Anterior cingulate cortex (tissue), 58 donors: ENCODE results near the gene AVP.
"Not testable (repeated sequence)": the region's sequence is repeated elsewhere in the genome, so short reads cannot be mapped to it uniquely, and the experiment has no call there.

ENCODE experiments used
- DNase-seq, 58 donors: peaks; one replicate each; lab custom pipeline; 2025; lab: John Stamatoyannopoulos, UW

Gene AVP

DNA sequence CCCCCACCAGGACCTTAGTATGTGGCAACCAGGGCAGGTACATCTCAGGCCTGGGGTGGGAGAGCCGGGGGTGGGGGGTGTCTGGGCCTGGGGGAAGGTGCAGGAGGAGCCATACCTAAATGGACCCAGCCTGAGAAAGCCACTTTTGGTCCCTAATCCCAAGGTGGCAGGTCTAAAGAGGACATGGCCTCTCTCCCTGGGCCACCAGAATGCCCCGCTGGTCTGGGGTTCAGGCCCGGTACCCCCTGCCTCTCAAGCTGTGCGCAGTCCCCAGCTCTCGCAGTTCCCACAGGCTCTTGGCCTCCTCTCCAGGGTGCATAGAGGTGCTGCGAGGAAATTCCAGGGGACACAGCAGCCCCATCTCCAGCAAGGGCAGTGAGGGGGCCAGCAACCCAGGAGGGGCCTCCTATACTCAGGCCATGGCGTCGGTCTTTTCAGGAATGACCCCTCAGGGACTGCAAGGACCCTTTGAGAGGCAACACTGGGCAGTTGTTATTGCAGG, 1.1 kb upstream of the AVP start:
- no peak for DNase-seq

- DNase-seq: no peak
Measured at GRCh38 chr20:3084986-3085360, 449 bp upstream of the AVP start.

- DNase-seq: no peak
Measured at GRCh38 chr20:3082955-3083952, 1.3 kb downstream of the AVP start.

DNA sequence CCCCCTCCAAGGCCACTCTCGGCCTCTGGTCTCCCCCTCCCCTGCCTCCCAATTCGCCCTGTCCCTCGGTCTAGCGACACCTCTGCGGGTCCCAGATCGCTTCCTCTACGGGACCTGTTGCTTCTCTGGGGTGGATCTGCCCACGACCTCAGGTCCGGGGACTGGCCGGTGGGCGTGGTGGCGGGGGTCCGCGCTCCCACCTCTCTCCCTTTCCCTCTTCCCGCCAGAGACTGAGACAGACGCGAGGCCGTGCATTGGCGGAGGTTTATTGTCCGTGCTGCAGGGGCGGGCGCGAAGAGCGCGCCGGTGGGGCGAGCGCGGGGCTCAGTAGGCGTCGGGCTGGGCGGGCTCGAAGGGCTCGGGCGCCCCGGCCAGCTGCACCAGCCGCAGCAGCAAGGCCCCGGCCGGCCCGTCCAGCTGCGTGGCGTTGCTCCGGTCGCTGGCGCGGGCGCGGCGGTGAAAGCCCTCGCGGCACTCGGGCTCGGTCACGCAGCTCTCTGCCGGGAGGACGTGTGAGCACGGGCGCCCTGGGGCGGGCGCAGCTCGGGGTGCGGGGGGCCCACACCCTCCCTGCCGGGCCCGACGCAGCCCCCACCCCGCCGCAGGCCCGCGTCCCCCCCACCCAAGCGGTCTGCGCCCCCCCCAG, 2.1 kb downstream of the AVP start:
- DNase-seq: no peak

DNA sequence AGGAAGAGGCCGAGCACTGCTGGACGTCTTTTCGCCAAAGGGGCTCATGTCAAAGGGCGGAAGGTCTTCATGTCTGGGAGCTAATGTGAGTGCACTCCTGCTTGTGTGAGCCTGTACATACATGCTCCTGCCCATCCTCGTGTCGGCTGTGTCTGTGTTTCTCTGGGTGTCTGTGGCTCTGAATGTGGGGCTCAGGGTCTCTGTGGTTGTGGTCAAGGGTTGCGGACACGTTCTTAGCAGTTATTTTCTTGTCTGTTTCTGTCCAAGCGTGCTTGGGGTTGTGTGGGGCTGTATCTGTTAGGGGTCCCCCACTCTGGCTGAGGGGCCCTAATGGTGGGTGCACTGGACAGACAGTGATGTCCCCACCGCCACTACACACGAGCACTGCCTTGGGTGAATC, 2.9 kb downstream of the AVP start:
- no peak for DNase-seq

DNA sequence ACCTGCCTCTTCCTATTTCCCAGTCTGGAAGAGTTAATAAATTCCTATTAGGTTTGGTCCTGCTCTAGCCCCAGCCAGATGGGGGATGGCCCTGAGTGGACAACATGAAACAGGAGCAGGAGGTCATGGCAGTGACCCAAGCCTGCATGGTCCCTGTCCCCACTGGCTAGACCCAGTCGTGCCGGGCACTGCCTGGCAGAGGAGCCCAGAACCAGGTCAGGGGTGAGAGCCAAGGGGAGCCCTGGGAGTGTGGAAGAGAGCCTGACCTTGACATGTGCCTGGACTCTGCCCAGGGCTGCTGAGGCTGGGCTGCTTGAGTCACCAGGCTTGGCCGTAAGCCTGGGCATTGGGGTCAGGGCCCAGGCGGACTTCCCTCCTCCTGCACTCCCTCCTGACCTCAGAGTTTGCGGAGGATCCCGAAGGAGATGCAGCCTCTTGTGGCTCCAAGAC, 3.6 kb downstream of the AVP start:
- peak in 30 of 58 donors; percentile 5 to 56 (median 24) for DNase-seq

- DNase-seq: no peak
Measured at GRCh38 chr20:3077618-3078134, 6.8 kb downstream of the AVP start.

- not testable (repeated sequence) for DNase-seq
Measured at GRCh38 chr20:3075315-3075714, 9.2 kb downstream of the AVP start.

DNA sequence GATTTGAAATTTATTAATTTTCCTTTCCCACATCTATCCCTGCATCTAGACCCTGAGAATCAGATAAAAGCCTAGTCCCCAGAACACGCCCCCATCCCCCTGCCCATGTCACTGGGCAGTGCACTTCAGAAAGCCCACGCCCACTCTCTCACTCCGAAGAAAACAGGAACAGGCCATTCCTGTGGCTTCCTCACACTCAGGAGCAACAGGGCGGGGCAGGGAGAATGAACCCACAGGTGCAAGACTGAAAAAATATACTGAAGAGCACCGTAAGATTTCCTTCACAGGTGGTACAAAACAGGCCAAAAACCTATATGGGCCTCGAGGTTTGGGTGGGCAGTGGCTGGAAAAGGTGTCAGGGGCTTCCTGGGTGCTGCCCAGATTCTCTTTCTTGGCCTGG, 9.7 kb downstream of the AVP start:
- no peak for DNase-seq

- not testable (repeated sequence) for DNase-seq
Measured at GRCh38 chr20:3073251-3073643, 11.3 kb downstream of the AVP start.

DNA sequence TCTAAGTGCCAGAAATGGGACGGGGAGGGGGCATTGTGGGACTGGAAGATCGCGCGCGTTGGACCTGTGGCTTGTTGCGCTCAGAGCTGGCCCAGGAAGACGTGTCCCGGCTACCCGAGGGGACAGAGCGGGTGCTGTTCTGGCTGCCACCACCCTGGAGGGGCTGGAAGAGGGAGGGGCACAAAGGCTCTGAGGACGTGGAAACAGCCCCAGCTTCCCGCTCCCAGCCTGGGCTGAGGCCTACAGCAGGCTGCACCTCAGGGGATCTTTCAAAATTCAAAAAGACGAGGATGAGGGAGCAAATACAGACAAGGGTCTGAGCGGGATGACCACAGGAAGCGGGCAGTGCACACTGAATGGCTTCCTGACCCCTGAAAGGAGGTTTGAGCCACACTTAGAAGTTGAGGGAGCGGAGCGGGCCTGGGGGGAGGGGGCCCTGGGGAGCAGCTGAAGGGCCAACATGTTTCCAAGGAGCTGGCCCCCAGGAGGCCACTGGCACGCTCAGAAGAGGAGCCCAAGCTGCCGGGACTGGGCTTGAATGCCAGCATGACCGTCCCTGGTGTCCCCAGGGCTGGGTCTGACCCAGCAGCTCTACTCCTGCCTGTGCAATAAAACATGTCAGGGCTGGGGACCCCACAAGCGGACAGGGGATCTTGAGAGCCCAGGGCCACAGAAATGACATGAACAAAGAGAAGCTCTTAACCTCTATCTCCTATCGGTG, 11.8 kb downstream of the AVP start:
- no peak for DNase-seq

- no peak for DNase-seq
Measured at GRCh38 chr20:3071610-3072529, 12.7 kb downstream of the AVP start, which contains the start of gene OXT. OXT (plus strand) TSS chr20:3071620; CDS start chr20:3071656, 36 bp downstream.

- DNase-seq: no peak
Measured at GRCh38 chr20:3071266-3071609, 13.3 kb downstream of the AVP start.

GRCh38 chr20:3070725-3071124, 13.8 kb downstream of the AVP start:
- no peak for DNase-seq

DNA sequence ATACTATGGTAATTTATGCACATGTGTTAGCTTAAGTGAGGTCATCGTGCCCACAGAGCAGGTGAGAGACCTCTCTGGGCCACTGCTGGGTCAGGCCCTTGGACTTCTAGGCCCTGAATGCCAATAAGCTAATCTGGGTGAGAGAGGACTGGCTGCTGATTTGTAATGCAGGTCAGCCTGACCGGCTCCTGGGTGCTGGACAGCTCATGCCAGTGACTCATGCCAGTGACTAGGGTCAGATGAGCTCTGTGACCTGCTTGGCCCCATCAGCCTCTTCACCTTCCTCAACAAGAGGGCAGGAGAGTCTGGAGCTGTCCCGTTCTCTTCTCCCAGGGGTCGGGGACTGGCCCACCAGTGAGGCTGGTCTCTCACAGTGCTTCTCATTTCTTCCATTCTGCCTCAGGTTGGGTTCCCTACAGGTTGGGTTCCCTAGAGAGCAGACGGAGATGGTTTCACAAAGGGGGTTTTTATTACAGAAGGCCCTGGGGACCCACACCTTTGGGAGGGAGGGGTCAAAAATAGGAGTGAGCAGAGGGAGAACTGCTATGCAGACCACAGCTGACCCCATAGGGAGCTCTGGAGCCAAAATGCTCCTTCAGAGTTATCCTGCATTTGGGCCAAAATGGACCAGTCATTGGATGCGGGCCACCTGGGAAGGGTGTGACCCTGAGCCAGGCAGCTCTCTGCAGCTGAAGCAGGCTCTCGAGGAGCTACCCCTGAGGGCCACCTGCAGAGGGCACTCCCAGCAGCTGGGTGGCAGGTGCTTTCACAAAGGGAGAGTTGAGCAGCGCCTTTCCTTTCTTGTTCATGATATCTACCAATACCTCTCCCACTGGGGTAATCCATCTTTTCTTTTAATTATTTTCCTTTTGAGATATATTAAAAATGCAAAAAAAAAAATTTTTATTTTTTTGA, 15.3 kb downstream of the AVP start:
- DNase-seq: no peak

DNA sequence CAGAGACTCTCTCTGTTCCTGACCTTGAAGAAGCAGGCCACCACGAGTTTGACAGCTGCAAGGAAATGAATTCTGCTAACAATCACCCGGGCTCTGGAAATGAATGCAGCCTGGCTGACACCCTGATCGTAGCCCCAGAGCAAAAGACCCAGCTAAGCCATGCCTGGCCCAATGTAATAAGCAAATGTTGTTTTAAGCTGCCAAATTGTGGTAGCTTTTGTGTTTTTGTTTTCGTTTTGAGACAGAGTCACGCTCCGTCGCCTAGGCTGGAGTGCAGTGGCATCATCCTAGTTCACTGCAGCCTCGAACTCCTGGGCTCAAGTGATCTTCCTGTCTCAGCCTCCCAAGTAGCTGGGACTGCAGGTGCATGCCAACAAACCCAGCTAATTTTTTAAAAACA, 16.4 kb downstream of the AVP start:
- peak in 2 of 58 donors; percentile 22 to 24 for DNase-seq

DNA sequence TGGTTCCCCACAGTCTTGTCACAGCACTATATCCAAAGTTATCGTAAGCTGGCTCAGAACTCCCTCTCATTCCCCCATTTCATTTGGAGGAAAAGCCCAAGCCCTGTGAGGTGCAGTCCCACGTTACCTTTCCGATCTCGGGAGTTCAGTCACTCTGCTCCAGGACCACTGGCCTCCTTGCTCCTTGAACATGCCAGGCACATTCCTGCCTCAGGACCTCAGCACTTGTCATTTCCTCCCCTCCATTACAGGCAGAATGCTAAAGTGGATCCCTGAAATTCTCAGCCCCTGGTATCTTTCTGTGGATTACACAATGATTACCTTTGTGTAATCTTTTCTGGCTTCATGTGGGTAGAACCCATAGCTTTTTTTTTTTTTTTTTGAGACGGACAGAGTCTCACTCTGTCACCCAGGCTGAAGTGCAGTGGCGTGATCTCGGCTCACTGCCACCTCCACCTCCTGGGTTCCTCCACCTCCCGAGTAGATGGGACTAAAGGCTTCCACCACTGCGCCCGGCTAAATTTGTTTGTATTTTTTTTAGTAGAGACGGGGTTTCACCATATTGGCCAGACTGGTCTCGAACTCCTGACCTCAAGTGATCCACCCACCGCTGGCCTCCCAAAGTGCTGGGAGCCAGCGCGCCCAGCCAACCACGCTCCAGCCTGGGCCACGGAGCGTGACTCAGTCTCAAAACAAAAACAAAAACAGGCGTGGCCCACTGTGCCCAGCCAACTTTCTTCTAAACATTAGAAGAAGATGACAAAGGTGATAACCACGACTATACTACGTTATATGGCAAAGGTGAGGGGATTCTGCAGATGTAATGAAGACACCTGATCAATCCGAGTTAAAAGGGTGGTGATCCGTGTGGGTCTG, 17.1 kb downstream of the AVP start:
- peak in 3 of 58 donors; percentile 12 to 54 (median 52) for DNase-seq
